SK-N-SH treated with all-trans-retinoic acid at 6 μM for 48 hours (cell line): ENCODE measurements around the gene SUN2.

Source experiments
- CREB5 ChIP-seq: fragments of 250-450 bp; sonication (Bioruptor Pico); IDR thresholded peaks from 2 replicates; pipeline ENCODE4 v1.5.1; 2020; ENCODE audit warnings: low read depth, mild to moderate bottlenecking, moderate library complexity
- SNAI2 ChIP-seq: fragments of 250-450 bp; sonication (Bioruptor Pico); IDR thresholded peaks from 2 replicates; pipeline ENCODE4 v1.5.0; 2020; ENCODE audit warnings: mild to moderate bottlenecking, moderate library complexity

- TF ChIP-seq SNAI2 (CRISPR knock-in tag) (no peak), CREB5 (CRISPR knock-in tag) (no peak)
Observed at GRCh38 chr22:38744981-38745380, 10.8 kb downstream of the SUN2 start.
